ENCODE measurements around the gene ZNF714. TPM values are rescaled to one million over a fixed set of nuclear protein-coding genes. Genes with fewer than 3 reads are reported as not detected.

Gene ZNF714
- total RNA-seq, 2 experiments from 2014 or later = 17.9 to 18.0 TPM

Other genes starting within 250 kb of the ZNF714 start
- 10 to 100 TPM; 15.4 to 18.5 TPM for gene ZNF85, start 159.0 kb upstream of the ZNF714 start, total RNA-seq
- 10 to 100 TPM; 18.9 to 20.9 TPM for gene ZNF430, start 61.5 kb upstream of the ZNF714 start, total RNA-seq
- 10 to 100 TPM; 16.9 to 17.1 TPM for gene ZNF431, start 59.8 kb downstream of the ZNF714 start, total RNA-seq
- gene ZNF708, start 247.2 kb downstream of the ZNF714 start, total RNA-seq = 10 to 100 TPM; 10.1 to 11.1 TPM